BE2C (cell line): ENCODE results near the gene NSMCE1.
"Not testable (repeated sequence)": the region's sequence is repeated elsewhere in the genome, so short reads cannot be mapped to it uniquely, and the experiment has no call there.

Experiments used
- DNase-seq: peaks from one replicate; pipeline ENCODE4 v3.0.0-alpha.2; 2020
- H3K27me3 ChIP-seq: fragments of 250-450 bp; sonication (Bioruptor Pico); 2 replicates; pipeline ENCODE4 v1.5.1; 2020; ENCODE audit warnings: mild to moderate bottlenecking
- H3K36me3 ChIP-seq: fragments of 250-450 bp; sonication (Bioruptor Pico); 2 replicates; pipeline ENCODE4 v1.5.1; 2020; ENCODE audit warnings: mild to moderate bottlenecking
- H3K4me1 ChIP-seq: fragments of 250-450 bp; sonication (Bioruptor Pico); 2 replicates; pipeline ENCODE4 v1.5.1; 2020
- H3K4me3 ChIP-seq: 2 replicates; pipeline ENCODE4 v1.5.1; 2011; ENCODE audit warnings: low read depth, low read length
- H3K9me3 ChIP-seq: fragments of 250-450 bp; sonication (Bioruptor Pico); 2 replicates; pipeline ENCODE4 v1.5.1; 2020
- TF ChIP-seq, protein P1 (sequence below): IDR thresholded peaks from 2 replicates; pipeline ENCODE4 v1.5.1; 2012; ENCODE audit warnings: mild to moderate bottlenecking, low read depth, low read length

NSMCE1 gene

DNA sequence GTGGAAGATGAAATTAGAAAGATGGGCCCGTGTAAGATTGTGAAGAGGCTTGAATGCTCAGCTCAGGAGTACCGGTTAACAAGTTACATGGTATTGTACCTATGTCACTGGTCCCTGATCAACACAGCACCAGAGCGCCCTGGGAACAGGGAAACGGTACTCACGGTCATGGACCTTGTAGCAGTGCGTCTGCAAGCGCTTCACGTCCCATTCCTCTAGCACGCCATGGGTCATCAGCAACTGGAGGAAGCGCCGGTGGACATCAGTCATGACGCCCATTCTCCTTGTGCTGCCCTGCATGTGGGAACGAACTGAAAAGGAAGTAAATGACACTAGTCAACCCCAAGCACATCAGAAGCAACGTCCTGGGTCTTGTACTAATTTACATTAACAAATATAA, 11.3 kb downstream of the NSMCE1 start:
- no peaks in the 10 kb centered on the region; the same call in 1 of the 2 replicates for H3K36me3 ChIP-seq
- no peaks in the 10 kb centered on the region for H3K27me3 ChIP-seq
- H3K4me1 ChIP-seq, result no peaks in the 10 kb centered on the region
- H3K9me3 ChIP-seq, result no peaks in the 10 kb centered on the region
- TF ChIP-seq, protein P1, sequence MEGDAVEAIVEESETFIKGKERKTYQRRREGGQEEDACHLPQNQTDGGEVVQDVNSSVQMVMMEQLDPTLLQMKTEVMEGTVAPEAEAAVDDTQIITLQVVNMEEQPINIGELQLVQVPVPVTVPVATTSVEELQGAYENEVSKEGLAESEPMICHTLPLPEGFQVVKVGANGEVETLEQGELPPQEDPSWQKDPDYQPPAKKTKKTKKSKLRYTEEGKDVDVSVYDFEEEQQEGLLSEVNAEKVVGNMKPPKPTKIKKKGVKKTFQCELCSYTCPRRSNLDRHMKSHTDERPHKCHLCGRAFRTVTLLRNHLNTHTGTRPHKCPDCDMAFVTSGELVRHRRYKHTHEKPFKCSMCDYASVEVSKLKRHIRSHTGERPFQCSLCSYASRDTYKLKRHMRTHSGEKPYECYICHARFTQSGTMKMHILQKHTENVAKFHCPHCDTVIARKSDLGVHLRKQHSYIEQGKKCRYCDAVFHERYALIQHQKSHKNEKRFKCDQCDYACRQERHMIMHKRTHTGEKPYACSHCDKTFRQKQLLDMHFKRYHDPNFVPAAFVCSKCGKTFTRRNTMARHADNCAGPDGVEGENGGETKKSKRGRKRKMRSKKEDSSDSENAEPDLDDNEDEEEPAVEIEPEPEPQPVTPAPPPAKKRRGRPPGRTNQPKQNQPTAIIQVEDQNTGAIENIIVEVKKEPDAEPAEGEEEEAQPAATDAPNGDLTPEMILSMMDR, result no peak
- DNase-seq, result no peak
- no peak overlapping the region for H3K4me3 ChIP-seq

DNA sequence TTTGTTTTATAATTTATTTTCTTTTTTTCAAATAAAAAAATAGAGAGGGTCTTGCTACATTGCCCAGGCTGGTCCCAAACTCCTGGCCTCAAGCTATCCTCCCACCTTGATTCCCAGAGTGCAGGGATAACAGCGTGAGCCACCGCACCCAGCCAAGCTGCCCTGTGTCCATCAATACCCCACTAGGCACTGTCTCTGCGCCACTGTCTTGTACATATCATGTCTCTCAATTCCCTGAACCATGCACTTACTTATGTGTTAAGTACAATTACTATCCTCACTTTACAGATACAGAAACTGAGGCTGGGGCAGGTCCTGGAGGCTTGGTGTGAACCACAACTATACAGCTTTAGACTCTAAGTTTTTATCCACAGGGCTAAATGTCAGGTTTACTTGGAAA, 11.7 kb downstream of the NSMCE1 start:
- TF ChIP-seq, protein P1, result no peak

DNA sequence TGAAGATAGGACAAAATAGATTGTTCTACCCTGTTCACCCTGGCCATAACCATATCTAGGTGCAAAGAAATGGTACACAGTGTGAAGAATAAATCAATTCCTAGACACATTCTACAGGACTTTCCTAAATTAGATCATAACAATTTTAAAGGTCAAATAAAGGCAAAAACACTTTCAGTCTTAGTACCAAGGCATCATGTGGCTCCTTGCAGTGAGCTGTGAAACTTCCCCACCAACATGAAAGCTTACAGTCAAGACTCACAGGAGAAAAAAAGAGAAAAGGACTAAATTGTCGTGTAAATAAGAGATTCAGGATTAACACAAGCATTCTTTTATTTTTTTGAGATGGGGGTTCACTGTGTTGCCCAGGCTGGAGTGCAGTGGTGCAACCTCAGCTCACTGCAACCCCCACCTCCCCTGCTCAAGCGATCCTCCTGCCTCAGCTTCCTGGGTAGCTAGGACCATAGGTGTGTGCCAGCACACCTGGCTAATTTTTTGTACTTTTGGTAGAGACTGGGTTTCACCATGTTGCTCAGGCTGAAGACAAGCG, 14.2 kb downstream of the NSMCE1 start:
- no peaks in the 10 kb centered on the region for H3K4me1 ChIP-seq
- DNase-seq, result no peak
- H3K9me3 ChIP-seq, result no peaks in the 10 kb centered on the region
- H3K4me3 ChIP-seq, result no peak overlapping the region
- TF ChIP-seq, protein P1, result no peak
- H3K27me3 ChIP-seq, result no peaks in the 10 kb centered on the region
- H3K36me3 ChIP-seq, result no peaks in the 10 kb centered on the region; the same call in 1 of the 2 replicates

More for the DNA sequence above, 11.7 kb downstream of the NSMCE1 start:
- DNase-seq, result no peak
- Histone ChIP-seq H3K9me3 (no peaks in the 10 kb centered on the region), H3K4me1 (no peaks in the 10 kb centered on the region), H3K27me3 (no peaks in the 10 kb centered on the region), H3K36me3 (no peaks in the 10 kb centered on the region; the same call in 1 of the 2 replicates), H3K4me3 (no peak overlapping the region)

DNA sequence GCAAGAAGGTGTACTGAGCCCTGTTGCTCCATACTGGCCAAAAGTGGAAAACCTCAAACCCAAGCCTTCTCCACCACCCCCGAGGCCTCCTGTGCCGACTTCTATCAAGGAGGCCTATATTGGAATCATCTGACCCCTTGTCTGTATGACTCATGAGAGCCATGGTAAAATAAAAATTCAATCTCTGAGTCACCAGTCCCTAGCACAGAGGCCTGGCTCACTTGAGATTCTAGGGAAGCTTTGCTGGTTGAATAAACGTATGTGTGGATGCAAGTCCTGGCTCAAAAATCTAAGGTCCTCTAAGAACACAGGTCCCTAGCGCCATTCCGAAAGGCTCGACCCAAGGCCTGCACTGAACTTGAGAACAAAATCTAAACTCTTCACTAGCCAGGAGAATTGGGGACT, 15.0 kb downstream of the NSMCE1 start:
- Histone ChIP-seq H3K27me3 (no peaks in the 10 kb centered on the region), H3K4me1 (no peaks in the 10 kb centered on the region), H3K36me3 (no peaks in the 10 kb centered on the region; the same call in 1 of the 2 replicates), H3K9me3 (no peaks in the 10 kb centered on the region), H3K4me3 (no peak overlapping the region)
- TF ChIP-seq, protein P1, result no peak
- no peak for DNase-seq

DNA sequence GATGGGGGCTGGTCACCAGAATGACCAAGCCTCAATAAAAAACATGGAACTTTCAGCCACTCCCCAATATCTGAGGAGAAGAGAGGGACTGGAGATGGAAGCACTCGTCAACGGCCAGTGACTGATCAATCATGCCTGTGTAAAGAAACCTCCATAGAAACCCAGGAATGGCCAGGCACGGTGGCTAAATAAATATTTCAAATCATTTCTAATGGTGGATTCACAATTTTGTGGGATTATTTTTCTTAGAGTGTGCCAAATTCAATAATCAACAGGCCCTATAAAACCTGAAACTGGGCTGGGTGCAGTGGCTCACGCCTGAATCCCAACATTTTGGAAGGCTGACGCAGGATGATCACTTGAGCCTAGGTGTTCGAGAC, 16.4 kb downstream of the NSMCE1 start:
- no peak overlapping the region for H3K4me3 ChIP-seq
- DNase-seq, result no peak
- TF ChIP-seq, protein P1, result no peak
- H3K9me3 ChIP-seq, result no peaks in the 10 kb centered on the region
- H3K4me1 ChIP-seq, result no peaks in the 10 kb centered on the region
- H3K27me3 ChIP-seq, result no peaks in the 10 kb centered on the region
- H3K36me3 ChIP-seq, result no peaks in the 10 kb centered on the region; the same call in 1 of the 2 replicates

DNA sequence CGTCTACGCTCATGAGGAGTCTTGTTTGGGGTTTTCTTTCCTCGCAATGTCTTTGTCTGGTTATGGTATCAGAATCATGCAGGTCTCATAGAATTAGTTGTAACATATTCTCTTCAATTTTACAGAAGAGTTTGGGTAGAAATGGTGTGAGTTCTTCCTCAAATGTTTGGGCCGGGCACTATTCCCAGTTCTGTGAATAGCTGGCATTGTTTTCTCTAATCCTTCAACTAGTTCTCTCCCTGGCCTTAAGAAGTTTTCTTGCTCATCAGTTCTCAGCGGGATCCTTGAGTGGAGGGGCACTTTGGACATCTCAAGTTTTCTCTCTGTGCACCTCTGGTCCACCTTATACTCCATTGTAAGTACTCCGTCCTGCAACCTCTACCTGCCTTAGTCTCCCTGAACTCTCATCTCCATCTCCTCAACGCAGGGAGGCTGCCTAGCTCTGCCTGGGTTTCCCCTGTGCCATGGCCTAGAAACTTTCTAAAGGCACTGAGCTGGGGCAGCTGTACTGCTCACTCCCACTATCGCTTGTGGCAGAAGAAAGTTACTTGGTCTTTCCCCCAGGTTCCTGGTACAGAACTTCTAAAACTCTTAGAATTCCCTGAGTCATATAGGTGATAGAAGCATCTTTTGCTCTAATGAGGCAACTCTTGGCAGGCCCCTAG, 16.9 kb downstream of the NSMCE1 start:
- H3K4me1 ChIP-seq, result no peaks in the 10 kb centered on the region
- TF ChIP-seq, protein P1, result no peak
- H3K4me3 ChIP-seq, result no peak overlapping the region
- H3K9me3 ChIP-seq, result no peaks in the 10 kb centered on the region
- no peaks in the 10 kb centered on the region; the same call in 1 of the 2 replicates for H3K36me3 ChIP-seq
- no peaks in the 10 kb centered on the region for H3K27me3 ChIP-seq
- no peak for DNase-seq

DNA sequence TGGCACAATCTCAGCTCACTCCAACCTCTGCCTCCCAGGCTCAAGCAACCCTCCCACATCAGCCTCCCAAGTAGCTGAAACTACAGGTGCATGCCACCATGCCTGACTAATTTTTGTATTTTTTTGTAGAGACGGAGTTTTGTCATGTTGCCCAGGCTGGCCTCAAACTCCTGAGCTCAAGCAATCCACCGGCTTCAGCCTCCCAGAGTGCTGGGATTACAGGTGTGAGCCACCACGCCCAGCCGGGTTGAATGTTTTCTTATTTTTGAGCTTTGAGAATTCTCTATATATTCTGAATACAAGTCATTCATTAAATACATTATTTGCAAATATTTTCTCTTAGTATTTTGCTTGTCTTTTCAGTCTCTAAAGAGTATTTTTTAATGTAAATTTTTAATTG, 19.7 kb downstream of the NSMCE1 start:
- H3K4me1 ChIP-seq, H3K9me3 ChIP-seq, H3K36me3 ChIP-seq, H3K4me3 ChIP-seq, DNase-seq, H3K27me3 ChIP-seq: not testable (repeated sequence)
